Right lobe of liver (tissue), 4 donors: Measurements from ENCODE around the gene SLC35B3.

Source experiments
- POLR2A ChIP-seq: fragments of 450-650 bp; IDR thresholded peaks from one replicate; pipeline ENCODE4 v1.6.1; 2017; ENCODE audit warnings: antibody characterized with exemption, mild to moderate bottlenecking
- TF ChIP-seq, protein P1 (sequence below), 4 donors: fragments of 200-600 bp in 3 of 4; fragments of 450-650 bp in 1 of 4; IDR thresholded peaks; one replicate each; pipeline versions ENCODE4 v1.5.1 to v1.8.0; 2016 to 2022; ENCODE audit warnings: antibody characterized with exemption in 4 of 4, mild to moderate bottlenecking in 2 of 4
- donor health status: DM: no; HTN: no; CAD: no.
- donor health status: DM: no; HTN: no; CAD: no.
- donor health status: DM: no; HTN: yes; CAD: no.

DNA sequence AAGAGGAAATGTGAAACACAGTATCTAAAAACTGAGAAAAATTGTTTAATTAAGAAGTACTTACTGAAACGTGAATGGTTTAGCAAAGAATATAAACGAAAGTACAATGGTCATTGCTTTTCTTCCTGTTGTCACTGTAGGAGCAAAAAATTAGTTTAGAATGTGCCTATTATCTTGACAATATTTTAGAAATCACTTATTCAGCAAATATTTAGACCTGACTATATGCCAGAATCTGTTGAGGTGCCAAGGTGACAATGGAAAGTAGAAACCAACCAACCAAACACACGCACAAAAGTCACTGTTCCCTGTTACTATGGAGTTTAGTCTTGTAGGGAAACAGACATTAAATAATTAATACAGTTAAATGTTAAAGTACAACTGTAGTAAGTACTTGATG lies 20.5 kb downstream of the SLC35B3 start:
- TF ChIP-seq, protein P1, sequence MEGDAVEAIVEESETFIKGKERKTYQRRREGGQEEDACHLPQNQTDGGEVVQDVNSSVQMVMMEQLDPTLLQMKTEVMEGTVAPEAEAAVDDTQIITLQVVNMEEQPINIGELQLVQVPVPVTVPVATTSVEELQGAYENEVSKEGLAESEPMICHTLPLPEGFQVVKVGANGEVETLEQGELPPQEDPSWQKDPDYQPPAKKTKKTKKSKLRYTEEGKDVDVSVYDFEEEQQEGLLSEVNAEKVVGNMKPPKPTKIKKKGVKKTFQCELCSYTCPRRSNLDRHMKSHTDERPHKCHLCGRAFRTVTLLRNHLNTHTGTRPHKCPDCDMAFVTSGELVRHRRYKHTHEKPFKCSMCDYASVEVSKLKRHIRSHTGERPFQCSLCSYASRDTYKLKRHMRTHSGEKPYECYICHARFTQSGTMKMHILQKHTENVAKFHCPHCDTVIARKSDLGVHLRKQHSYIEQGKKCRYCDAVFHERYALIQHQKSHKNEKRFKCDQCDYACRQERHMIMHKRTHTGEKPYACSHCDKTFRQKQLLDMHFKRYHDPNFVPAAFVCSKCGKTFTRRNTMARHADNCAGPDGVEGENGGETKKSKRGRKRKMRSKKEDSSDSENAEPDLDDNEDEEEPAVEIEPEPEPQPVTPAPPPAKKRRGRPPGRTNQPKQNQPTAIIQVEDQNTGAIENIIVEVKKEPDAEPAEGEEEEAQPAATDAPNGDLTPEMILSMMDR (IDR thresholded peaks at IDR 0.05): no peak
- no peak for TF ChIP-seq POLR2A
